ENCODE measurements around the gene KBTBD7. TPM values are rescaled to one million over a fixed set of nuclear protein-coding genes. Genes with fewer than 3 reads are reported as not detected.

KBTBD7 gene, protein sequence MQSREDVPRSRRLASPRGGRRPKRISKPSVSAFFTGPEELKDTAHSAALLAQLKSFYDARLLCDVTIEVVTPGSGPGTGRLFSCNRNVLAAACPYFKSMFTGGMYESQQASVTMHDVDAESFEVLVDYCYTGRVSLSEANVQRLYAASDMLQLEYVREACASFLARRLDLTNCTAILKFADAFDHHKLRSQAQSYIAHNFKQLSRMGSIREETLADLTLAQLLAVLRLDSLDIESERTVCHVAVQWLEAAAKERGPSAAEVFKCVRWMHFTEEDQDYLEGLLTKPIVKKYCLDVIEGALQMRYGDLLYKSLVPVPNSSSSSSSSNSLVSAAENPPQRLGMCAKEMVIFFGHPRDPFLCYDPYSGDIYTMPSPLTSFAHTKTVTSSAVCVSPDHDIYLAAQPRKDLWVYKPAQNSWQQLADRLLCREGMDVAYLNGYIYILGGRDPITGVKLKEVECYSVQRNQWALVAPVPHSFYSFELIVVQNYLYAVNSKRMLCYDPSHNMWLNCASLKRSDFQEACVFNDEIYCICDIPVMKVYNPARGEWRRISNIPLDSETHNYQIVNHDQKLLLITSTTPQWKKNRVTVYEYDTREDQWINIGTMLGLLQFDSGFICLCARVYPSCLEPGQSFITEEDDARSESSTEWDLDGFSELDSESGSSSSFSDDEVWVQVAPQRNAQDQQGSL
- total RNA-seq, result 14.3 and 14.7 TPM in 2 replicates
- long read RNA-seq, full-length matches to known transcripts, result 54 of 54 reads
- long read RNA-seq, partial matches to known transcripts, result 0 of 54 reads
- long read RNA-seq, other reads (novel, unspliced or antisense), result 0 of 54 reads

- no peaks in the 10 kb centered on the region for H3K27me3 Mint-ChIP-seq (ENCODE audit: low read depth)
- TF ChIP-seq CTCF (conservative IDR thresholded peaks at IDR 0.05), result no peak
- peaks cover 17% of the 10 kb centered on the region for H3K9me3 Mint-ChIP-seq
- peak within 1 kb of the TSS; percentile 99 for H3K27ac Mint-ChIP-seq (ENCODE audit: unreplicated experiment)
- H3K4me1 Mint-ChIP-seq, result peaks cover 23% of the 10 kb centered on the region
- peaks cover 37% of the 10 kb centered on the region for H3K36me3 Mint-ChIP-seq (ENCODE audit: low read depth)
- peak; percentile 86 for DNase-seq (ENCODE audit: low read depth, low spot score)
- peak within 1 kb of the TSS; percentile 94 for H3K4me3 Mint-ChIP-seq
These were observed at the start of gene KBTBD7 for GRCh38 chr13:41193919-41194824. Gene KBTBD7 (minus strand): TSS chr13:41194569. CDS start chr13:41194257, 312 bp downstream.

- no peaks in the 10 kb centered on the region for H3K9me3 Mint-ChIP-seq
- no peak overlapping the region for H3K4me3 Mint-ChIP-seq
- H3K4me1 Mint-ChIP-seq, result no peaks in the 10 kb centered on the region
These were observed 47.3 kb upstream of the KBTBD7 start for GRCh38 chr13:41241626-41242025.

GRCh38 chr13:41236369-41236768 lies 42.0 kb upstream of the KBTBD7 start:
- TF ChIP-seq CTCF (conservative IDR thresholded peaks at IDR 0.05), result no peak
- peaks cover 8% of the 10 kb centered on the region for H3K36me3 Mint-ChIP-seq (ENCODE audit: low read depth)

More at GRCh38 chr13:41241626-41242025, 47.3 kb upstream of the KBTBD7 start:
- Mint-ChIP-seq H3K36me3 (ENCODE audit: low read depth) (peaks cover 8% of the 10 kb centered on the region), H3K27me3 (ENCODE audit: low read depth) (no peaks in the 10 kb centered on the region), H3K27ac (ENCODE audit: unreplicated experiment) (no peak overlapping the region)
- no peak for TF ChIP-seq CTCF (conservative IDR thresholded peaks at IDR 0.05)
- no peak for DNase-seq (ENCODE audit: low read depth, low spot score)

DNA sequence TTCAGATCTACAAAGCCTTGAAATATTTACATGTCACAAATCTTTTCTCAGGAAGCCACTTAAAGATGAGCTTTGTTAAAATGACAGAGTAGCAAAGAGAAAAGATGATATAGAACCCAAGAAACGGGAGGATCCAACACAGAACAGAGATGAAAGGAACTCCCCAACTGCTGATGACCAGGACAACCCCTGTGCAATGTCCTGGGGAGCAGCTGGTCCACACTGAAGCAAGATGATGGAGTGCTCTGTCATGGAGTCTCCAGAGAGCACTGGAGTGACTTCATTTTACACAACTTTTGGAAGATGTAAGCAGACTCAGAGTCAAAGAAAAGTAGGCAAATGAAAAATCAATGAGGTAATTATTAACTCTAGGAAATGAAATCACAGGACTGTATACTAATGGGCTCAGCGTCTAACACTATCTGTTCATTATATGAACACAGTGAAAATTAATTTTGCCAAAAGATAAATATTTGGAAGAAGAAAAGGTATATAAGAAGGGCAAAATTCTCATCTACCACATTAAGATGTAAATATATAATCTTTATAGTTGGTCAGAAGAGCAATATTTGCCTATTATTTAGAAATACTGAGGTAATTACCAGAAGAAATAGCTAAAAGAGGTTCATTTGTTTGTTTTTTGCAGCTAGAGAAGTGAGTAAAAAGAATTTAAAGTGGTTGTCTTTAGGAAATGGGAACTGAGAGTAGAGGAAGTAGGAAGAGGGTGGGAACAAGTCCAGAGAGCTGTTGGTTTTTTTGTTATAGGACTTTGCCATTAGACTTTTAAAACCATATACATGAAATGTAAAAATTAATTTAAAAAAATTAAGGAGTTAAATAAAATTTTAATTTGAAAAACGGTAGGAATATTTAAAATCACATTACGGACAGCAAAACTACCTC lies 38.5 kb upstream of the KBTBD7 start:
- TF ChIP-seq CTCF (conservative IDR thresholded peaks at IDR 0.05), result no peak
- H3K36me3 Mint-ChIP-seq (ENCODE audit: low read depth), result peaks cover 4% of the 10 kb centered on the region
- no peak overlapping the region for H3K27ac Mint-ChIP-seq (ENCODE audit: unreplicated experiment)

More at GRCh38 chr13:41236369-41236768, 42.0 kb upstream of the KBTBD7 start:
- Mint-ChIP-seq H3K9me3 (no peaks in the 10 kb centered on the region), H3K27ac (ENCODE audit: unreplicated experiment) (no peak overlapping the region), H3K4me3 (no peak overlapping the region), H3K27me3 (ENCODE audit: low read depth) (no peaks in the 10 kb centered on the region), H3K4me1 (no peaks in the 10 kb centered on the region)
- DNase-seq (ENCODE audit: low read depth, low spot score), result no peak

More for the DNA sequence above, 38.5 kb upstream of the KBTBD7 start:
- Mint-ChIP-seq H3K4me3 (no peak overlapping the region), H3K9me3 (no peaks in the 10 kb centered on the region), H3K4me1 (no peaks in the 10 kb centered on the region), H3K27me3 (ENCODE audit: low read depth) (no peaks in the 10 kb centered on the region)
- no peak for DNase-seq (ENCODE audit: low read depth, low spot score)
